Osteoblast (primary cell): ENCODE data around the gene FANCB. TPM values are rescaled to one million over a fixed set of nuclear protein-coding genes. Genes with fewer than 3 reads are reported as not detected.

ENCODE experiments used
- DNase-seq: peaks from one replicate; pipeline ENCODE4 v3.0.0; 2011; ENCODE audit warnings: low spot score, mixed read lengths; ENCODE audit not compliant: insufficient read length; ENCODE audit errors: missing footprints
- H2AFZ ChIP-seq: 2 replicates; pipeline ENCODE4 v1.6.0; 2011; ENCODE audit warnings: mild to moderate bottlenecking, low read length
- H3K27ac ChIP-seq: 2 replicates; pipeline ENCODE4 v1.5.1; 2011; ENCODE audit warnings: mild to moderate bottlenecking, low read depth, low read length, moderate library complexity
- H3K27me3 ChIP-seq: 2 replicates; pipeline ENCODE4 v1.6.0; 2012; ENCODE audit warnings: mild to moderate bottlenecking, control low read depth, inconsistent platforms, low read length, moderate library complexity; ENCODE audit not compliant: insufficient read depth
- H3K36me3 ChIP-seq: 2 replicates; pipeline ENCODE4 v1.5.1; 2011; ENCODE audit warnings: mild to moderate bottlenecking, low read length, control low read depth, moderate library complexity; ENCODE audit not compliant: insufficient read depth
- H3K4me1 ChIP-seq: 2 replicates; pipeline ENCODE4 v1.5.1; 2011; ENCODE audit warnings: mild to moderate bottlenecking, low read length, control low read depth, moderate library complexity; ENCODE audit not compliant: insufficient read depth
- H3K4me2 ChIP-seq: 2 replicates; pipeline ENCODE4 v1.6.0; 2011; ENCODE audit warnings: mild to moderate bottlenecking, low read length; ENCODE audit not compliant: insufficient read depth
- H3K4me3 ChIP-seq: fragments of 200-600 bp; sonication (generic); 3 replicates; pipeline ENCODE4 v1.5.1; 2012; ENCODE audit warnings: mild to moderate bottlenecking, low read length, inconsistent platforms; ENCODE audit not compliant: insufficient read depth
- H3K79me2 ChIP-seq: 2 replicates; pipeline ENCODE4 v1.6.0; 2012; ENCODE audit warnings: mild to moderate bottlenecking, low read length, control low read depth, inconsistent platforms; ENCODE audit not compliant: insufficient read depth
- H3K9me3 ChIP-seq: 2 replicates; pipeline ENCODE4 v1.5.1; 2011; ENCODE audit warnings: low read depth, low read length, control low read depth
- H4K20me1 ChIP-seq: 2 replicates; pipeline ENCODE4 v1.6.0; 2012; ENCODE audit warnings: mild to moderate bottlenecking, low read length, control low read depth; ENCODE audit not compliant: insufficient read depth
- CTCF ChIP-seq: IDR thresholded peaks from 2 replicates; pipeline ENCODE4 v1.5.1; 2011; ENCODE audit warnings: mild to moderate bottlenecking, low read depth, low read length, moderate library complexity; ENCODE audit errors: extremely low read depth
- total RNA-seq: library from RNA; depleted of rRNA; stranded (reverse); fragments of >200 nt; gene quantifications from 2 replicates; pipeline ENCODE4 v1.2.3, GENCODE V29; 2012

Gene FANCB
- total RNA-seq, 1 donor = 3.6 TPM

- no peak overlapping the region for H2AFZ ChIP-seq
Observed at GRCh38 chrX:14832586-14832985, 40.3 kb downstream of the FANCB start.

GRCh38 chrX:14832151-14832550, 40.7 kb downstream of the FANCB start:
- Histone ChIP-seq H4K20me1 (no peaks in the 10 kb centered on the region), H3K4me3 (no peak overlapping the region), H3K4me1 (no peaks in the 10 kb centered on the region), H3K79me2 (no peaks in the 10 kb centered on the region), H3K27me3 (no peaks in the 10 kb centered on the region), H3K36me3 (no peaks in the 10 kb centered on the region), H3K4me2 (no peak overlapping the region), H3K27ac (no peak overlapping the region), H2AFZ (no peak overlapping the region), H3K9me3 (no peaks in the 10 kb centered on the region)
- peak; percentile 71 for DNase-seq
- no peak for TF ChIP-seq CTCF

More at GRCh38 chrX:14832586-14832985, 40.3 kb downstream of the FANCB start:
- Histone ChIP-seq H3K4me2 (no peak overlapping the region), H3K4me1 (no peaks in the 10 kb centered on the region), H3K36me3 (no peaks in the 10 kb centered on the region), H3K27ac (no peak overlapping the region), H3K4me3 (no peak overlapping the region), H3K79me2 (no peaks in the 10 kb centered on the region), H4K20me1 (no peaks in the 10 kb centered on the region), H3K9me3 (no peaks in the 10 kb centered on the region), H3K27me3 (no peaks in the 10 kb centered on the region)
- DNase-seq = peak; percentile 11
- no peak for TF ChIP-seq CTCF

GRCh38 chrX:14829643-14830042, 43.2 kb downstream of the FANCB start:
- Histone ChIP-seq H3K36me3 (no peaks in the 10 kb centered on the region), H3K27ac (no peak overlapping the region), H3K4me2 (no peak overlapping the region), H4K20me1 (no peaks in the 10 kb centered on the region), H3K27me3 (no peaks in the 10 kb centered on the region), H3K4me1 (no peaks in the 10 kb centered on the region), H3K9me3 (no peaks in the 10 kb centered on the region), H2AFZ (no peak overlapping the region), H3K79me2 (no peaks in the 10 kb centered on the region), H3K4me3 (no peak overlapping the region)
- no peak for DNase-seq
- no peak for TF ChIP-seq CTCF

GRCh38 chrX:14826319-14826718, 46.5 kb downstream of the FANCB start:
- Histone ChIP-seq H3K79me2 (no peaks in the 10 kb centered on the region), H3K9me3 (no peaks in the 10 kb centered on the region), H3K27me3 (no peaks in the 10 kb centered on the region), H3K27ac (no peak overlapping the region), H3K36me3 (no peaks in the 10 kb centered on the region), H2AFZ (no peak overlapping the region), H3K4me3 (no peak overlapping the region), H3K4me1 (no peaks in the 10 kb centered on the region), H3K4me2 (no peak overlapping the region), H4K20me1 (no peaks in the 10 kb centered on the region)
- DNase-seq = no peak
- TF ChIP-seq CTCF = no peak
